DMS153 treated with DMSO at 0.1 percent for 48 hours (cell line): ENCODE data around the gene IL4.

ENCODE experiments used
- DNase-seq: peaks from one replicate; lab custom pipeline; 2025; ENCODE audit not compliant: unreplicated experiment; lab: John Stamatoyannopoulos, UW

Gene IL4

DNA sequence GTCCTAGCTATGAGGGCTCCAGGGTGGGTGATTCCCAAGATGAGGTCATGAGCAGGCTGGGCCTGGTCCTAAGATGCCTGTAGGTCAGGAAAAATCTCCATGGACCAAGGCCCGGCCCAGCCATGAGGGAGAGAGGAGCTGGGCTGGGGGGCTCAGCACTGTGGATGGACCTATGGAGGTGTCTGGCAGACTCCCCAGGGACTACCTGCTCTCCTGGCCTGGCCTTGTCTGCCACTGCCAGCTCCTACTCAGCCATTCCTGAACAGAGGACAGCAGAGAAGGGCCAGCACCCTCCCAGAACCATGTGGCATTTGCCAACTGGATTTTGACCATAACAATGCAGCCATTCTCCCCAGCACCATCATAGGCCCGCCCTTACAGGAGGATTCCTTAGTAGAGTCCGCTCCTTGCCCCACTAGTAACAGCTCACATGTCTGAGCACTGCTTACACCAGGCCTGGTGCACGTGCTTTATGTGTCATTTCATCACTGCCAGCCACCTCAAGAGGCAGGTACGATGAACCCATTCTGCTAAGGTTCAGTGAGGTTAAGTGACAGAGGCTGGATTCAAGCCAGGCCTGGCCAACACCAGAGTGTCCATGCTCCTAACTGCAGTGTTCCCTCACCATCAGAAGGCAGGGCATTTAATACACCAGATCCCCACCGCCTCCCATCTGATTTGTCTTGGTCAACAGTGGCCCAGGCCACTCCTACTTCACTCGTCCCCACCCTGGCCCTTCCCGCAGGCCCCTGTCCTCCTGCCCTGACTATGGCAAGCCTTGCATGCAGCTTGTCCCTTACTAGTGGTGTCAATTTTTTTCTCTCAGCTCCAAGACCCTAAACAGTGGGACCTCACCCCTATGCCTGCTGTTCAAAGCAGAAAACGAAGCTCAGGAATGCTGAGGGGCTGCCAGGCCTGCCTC is 15.1 kb upstream of the IL4 start:
- no peak for DNase-seq

DNA sequence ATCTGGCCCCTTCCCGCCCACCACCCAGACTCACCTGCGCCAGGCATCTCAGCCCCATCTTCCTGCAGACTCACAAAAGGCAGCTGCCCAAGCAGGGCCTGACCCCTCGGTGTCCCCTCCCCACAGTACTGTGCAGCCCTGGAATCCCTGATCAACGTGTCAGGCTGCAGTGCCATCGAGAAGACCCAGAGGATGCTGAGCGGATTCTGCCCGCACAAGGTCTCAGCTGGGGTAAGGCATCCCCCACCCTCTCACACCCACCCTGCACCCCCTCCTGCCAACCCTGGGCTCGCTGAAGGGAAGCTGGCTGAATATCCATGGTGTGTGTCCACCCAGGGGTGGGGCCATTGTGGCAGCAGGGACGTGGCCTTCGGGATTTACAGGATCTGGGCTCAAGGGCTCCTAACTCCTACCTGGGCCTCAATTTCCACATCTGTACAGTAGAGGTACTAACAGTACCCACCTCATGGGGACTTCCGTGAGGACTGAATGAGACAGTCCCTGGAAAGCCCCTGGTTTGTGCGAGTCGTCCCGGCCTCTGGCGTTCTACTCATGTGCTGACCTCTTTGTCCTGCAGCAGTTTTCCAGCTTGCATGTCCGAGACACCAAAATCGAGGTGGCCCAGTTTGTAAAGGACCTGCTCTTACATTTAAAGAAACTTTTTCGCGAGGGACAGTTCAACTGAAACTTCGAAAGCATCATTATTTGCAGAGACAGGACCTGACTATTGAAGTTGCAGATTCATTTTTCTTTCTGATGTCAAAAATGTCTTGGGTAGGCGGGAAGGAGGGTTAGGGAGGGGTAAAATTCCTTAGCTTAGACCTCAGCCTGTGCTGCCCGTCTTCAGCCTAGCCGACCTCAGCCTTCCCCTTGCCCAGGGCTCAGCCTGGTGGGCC is 13.9 kb upstream of the IL4 start:
- DNase-seq = no peak

DNA sequence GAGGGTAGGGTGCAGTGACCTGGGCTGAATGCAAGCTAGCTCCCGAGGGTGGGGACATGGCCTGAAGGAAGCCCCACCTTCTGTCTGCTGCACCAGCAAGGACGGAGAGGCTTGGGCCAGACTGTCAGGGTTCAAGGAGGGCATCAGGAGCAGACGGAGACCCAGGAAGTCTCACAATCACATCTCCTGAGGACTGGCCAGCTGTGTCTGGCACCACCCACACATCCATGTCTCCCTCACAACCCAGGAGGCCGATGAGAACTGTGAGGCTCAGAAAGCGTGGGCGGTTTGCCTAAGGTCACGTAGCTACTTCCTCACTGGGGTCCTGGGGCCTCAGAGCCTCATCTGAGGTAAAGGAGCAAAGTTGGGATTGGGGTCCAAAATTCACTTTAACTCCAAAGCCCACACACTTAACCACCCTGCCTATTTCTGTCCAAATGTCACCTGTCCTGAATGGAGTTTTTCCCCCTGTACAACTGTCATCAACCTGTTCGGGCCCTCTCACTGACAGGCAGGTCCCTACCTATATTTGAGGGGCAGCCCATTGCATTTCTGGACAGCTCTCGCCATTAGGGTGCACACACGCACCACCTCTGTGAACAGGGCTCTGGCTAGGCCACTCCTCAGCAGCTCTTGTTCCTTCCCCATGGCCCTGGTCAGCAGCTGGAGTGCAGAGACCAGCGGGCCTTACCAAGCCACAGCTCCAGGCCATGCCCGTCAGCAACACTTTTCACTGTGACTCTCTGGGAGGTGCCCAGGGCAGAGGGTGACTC is 12.4 kb upstream of the IL4 start:
- no peak for DNase-seq

DNA sequence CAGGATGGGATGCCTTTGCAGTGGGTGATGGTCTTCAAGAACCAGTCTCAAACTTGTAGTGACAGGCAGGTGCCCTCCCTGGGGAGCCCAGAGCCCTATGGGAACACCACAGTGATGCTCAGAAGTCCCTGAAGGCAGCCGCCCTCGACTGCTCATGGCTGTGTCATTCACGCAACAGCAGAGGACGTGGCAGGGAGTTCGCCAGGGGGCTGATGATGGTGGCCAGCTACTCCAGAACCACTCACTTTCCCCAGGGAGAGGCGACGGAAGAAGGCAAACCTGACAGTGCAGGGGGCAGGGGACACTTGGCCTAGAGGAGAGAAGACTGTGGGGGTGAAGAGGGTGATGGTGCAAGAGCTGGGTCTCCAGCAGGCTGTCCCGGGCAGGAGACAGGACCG is 11.8 kb upstream of the IL4 start:
- DNase-seq = no peak

DNA sequence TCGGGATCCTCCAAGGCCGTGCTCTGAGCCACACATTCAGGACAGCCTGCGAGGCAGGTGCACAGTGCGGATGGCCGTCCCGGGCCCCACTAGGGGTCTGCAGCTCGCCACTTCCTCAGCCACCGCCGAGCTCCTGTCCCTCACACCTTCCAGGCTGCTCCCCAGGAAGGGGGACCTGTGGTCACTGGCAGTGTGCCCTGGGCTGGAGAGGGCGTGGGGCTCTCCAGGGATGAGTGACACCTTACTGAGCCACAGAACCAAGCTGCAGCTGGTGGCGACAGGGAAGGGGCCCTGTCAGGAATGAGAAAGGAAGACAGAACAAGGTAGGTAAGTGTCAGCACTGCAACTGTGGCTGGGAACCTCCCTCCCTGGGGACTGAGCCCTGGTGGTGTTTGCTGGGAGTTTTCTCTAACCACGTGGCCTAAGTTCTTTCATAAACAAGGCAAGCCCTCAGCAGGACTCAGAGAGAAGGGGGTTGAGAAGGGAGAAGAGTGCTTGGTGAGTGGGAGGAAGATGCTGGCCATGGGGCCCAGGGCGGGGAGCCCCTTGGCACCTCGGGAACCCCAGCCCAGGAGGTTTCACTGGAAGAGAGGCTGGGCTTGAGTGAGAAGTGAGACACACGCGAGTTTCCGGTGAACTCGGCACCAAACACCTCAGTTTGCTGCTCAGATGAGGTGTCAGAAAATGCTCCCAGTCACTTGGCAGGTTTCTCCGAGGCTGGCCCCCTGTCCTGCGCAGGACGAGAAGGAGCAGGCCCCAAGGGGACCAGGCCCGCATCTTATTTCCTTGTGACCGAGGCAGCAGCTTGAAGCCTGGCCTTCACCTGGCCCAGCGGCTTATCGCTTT is 10.6 kb upstream of the IL4 start:
- no peak for DNase-seq

DNA sequence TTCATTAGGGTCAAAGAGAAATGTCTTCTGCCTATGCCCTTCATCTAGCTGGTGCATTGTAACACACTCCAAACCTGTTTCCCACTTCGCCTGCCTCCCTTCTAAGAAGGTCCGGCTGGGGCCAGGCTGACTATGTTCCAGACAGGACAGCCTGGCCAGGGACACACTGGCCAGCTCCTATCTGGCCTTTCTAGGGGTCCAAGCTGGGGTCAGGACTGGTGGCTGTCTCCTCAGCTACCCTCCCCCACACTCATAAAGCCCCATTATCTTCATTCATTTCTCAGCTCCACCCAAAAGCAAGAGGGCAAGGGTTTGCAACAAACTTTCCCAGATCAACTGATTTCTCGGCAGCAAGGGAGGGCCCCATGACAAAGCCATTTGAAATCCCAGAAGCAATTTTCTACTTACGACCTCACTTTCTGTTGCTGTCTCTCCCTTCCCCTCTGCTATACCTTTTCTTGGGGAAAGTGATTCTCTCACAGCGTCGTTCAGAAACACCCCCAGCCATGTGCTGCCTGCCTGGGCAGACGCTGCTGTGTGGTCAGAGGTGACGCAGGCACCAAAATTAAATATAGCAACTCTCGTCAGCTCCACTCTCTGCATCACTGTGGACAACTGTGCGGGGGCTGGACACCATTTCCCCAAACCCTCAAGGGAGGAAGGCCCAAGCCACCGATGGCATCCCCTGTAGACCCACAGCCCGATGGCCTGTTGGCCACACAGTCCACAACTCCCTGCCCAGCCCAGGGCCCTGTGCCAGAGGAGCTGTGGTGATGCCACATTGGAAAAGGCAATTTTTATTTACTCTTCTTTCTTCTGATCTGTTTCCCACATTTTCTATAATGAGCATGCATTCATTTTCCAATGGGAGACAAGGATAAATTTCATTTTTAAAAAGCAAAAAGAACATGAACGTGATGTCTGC is 9.8 kb upstream of the IL4 start:
- DNase-seq = no peak

DNA sequence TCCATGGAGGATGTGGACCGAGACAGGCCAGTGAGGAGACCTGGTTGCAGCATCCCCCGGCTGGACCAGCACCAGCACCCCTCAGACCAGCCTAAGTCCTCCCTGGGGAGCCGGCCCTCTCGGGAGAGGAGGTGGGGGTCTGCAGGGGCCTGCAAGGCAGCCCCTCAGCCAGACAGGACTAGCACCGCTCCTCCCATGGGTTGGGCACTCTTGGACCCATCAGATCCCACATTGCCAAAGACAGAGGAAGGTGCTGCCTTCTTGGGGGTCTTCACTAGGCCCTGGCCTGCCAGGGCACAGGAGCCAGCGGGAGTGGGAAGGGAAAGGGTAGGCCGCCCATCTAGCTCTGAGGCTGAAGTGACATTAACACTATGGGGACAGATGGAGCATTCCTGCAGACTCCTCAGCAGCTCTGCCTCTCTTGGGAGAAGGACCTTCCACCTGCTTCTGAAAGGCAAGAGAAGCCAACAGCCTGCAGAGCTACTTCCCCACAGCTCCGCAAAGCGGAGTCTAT is 9.0 kb upstream of the IL4 start:
- no peak for DNase-seq

DNA sequence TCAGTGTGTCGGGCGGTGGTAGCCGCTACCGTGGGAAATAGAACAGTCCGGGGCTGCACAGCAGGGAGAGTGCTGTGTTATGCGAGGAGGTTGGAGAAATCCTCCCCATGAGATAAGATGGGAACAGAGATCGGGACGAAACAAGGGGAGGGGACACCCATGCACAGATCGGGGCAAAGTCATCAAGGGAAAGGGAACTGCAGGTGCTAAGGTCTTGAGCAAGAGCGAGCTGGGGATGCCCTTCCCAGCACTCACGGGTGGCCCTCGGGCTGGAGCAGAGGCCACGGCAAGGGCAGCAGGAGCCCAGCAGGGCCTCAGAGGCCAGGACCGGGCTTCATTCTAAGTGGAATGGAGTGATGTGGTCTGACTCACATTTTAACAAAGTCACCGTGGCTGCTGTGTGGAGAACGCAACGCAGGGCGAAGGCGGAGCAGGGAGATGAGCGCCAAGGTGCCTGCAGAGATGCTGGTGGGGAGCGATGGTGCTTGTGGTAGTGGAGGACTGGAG is 8.2 kb upstream of the IL4 start:
- no peak for DNase-seq

DNA sequence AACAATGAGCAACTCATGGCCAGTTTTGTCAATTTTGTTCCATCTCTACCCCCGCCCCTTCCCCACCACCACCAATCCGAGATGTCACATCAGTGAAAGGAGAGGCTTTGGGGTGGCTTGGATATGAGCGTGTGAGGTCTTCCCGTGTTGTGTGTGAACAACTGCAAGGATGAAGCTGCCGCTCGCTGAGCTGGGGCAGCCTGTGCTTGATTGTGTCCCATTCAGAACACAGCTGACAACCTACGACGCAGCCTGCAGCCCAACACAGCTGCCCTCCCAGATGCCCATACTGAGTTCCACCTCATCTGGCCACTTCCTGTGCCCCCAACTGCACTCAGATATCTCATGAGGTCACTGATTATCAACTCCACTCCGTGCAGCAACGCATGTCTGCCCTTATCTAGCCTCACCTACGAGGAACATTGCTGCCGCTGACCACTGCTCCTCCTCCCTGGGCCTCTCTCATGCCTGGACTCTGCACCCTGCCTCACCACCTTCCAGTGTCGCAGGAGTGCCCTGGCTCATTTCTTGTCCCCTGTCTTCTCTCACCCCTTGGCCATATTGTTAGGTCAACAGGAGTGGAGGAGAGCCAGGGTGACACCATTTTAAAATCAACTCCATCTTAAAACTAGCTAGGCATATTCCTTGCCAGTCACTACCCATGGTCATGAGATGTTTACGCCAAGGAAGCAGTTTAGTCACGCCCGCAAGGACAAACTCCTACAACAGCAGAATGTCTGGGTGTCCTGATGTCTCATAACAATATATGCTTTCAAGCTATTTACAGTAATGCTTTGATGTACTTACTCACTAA is 7.3 kb upstream of the IL4 start:
- DNase-seq = no peak

DNA sequence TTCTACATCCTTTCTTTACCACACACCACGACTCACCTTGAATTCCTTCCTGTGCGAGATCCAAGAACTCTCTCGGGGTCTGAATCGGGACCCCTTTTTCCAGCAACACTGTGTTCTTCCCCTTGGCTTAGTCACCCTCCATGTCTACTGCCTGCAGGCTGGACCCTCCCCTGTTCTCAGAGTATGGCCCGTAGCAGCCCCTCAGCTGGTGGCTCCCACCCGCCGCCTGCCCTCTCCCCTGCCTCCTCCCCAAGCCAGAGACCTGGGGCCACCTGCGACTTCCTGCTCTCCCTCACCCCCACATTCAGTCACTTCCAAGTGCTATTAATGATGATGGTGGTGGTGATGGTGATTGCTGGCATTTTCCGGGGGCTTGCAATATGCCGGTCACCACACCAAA is 6.5 kb upstream of the IL4 start:
- no peak for DNase-seq

DNA sequence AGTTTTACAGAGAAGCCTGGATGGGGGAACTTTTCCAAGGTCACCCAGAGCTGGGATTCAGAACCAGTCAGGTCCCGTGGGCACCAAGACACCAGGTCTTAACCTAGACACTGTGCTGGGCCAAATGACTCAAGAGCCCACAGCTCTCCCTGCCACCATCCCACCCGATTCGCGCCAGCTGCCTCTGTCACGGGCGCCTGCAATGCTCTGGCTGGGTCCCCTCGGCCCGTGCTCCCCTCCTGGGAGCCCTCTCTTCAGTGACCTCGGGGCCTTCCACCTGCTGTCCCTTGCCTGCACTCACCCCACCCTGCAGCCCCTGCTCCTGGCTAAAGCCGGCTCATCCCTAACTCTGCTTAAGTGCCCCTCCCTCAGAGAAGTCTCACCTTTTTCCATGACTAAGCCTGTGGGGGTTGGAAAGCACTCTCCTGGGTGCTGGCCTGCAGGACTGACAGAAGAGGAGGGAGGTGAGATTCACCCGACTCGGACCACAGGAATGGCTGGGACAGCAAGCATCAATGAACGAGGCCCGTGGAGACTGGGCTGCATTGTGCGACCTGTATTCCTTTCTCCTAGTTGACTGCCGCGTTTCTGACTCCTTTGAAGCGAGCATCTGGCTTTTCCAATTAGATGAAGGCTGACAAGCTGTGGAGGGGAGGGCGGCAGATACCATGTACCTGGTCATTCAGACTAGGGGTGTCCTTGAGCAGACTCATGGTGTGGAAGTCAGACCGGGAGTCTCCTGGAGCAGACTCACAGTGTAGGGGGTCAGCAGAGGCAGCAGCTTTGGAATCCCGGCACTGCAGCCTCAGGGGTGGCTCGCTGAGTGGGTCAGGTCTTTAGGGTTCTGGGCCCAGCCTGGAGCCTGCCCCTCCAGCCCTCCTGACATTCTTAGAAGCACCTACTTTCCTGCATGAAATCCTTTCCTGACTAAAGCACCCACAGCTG is 5.8 kb upstream of the IL4 start:
- DNase-seq = no peak

DNA sequence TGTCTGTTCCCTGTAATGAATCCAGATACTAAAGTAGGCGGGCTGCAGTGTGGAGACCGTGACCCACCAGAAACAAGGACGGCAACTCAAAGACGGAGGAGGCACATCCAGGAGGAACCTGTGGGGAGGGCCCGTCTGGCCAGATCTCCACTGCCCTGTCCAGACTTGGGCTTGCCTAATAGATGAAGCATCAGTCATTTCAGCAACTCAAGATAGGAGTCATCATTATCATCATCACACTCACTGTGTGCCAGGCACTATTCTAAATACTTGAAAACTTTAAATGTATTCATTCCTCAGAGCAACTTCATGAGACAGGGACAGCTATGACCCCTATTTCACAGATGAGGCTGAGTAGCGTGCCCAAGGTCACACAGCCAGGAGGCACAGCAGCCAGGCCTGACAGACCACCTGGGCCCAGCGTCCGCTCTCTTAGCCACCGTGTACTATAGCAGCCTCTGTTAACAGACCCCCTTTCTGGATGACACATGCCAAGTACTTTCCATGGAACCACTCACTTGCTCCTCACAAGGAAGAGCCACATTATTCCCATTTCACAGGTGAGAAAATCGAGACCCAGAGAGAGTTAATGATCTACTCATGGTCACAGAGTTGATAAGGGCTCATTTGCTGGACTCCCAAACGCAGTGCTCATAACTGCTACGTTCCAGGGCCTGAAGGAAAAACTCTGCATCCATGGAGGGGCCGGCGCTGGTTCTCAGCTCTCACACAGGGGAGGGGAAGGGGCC is 4.9 kb upstream of the IL4 start:
- no peak for DNase-seq

DNA sequence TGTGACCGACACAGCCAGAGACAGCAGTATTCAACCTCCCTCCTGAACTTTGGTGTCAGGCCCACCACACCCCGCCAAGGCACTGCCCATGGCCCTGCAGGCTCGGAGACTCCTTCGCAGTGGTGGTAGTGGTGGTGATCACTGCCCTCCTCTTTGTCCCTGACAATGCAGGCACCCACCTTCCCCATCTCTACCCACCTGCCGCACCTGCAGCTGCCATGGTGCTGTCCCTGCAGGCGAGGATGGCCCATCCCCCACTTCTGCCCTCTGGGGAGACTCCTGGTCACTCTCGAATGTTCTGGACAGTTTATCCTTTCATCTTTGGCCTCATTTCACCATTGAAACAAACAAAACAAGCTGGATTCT is 4.4 kb upstream of the IL4 start:
- DNase-seq = no peak

DNA sequence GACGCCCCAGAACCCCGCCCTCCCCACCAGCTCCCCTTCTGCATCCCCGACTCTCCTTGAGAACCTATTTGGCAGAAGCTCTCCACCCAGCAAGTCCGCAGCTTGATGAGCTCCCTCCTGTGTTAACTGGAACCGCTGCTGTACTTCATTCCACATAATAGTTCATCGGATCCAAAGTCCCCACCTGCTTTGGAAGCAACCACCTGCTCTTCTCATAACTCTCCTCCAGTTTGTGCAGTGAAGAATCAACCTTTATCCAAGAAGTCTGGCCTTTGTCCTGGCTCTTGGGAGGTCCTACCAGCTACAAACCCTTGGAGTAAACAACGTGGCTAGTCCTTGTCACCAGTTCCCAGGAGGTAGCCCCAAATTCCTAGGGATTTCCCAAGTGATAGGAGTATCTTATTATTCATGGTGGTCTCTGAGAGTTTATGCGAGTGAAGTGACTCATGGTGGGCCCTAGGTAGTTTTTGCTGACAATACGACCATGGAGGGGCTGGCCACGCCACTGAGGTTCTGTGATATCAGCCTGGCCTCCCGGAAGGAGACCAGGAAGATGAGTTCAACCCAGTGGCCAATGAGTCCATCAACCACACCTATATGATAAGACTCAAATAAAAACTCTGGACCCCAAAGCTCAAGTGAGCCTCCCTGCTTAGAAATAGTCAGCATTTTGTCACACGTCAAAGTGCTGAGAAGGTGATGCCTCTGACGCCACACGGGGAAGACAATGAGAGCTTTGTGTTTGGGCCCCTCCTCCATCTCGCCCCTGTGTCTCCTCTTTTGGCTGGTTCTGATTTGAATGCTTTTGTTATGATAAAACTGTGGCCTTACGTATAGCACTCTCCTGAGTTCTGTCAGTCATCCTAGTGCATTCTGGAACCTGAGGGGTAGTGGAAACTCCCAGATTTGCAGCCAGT is 3.6 kb upstream of the IL4 start:
- DNase-seq = no peak

DNA sequence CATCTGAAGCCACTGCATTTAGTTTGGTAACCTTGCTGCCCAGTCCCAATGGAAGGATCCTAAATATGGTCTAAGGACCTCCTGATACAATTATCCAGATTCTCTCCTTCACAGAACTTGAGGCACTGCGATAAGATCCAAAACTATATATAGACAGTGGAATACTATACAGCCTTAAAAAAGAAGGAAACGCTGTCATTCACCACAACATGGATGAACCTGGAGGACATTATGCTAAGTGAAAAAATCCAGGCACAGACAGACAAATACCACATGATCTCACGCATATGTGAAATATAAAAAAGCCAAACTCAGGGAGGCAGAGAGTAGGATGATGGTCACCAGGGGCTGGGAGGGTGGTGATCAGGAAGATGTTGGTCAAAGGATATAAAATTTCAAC is 2.8 kb upstream of the IL4 start:
- DNase-seq = no peak
